HUES64 (cell line): Measurements from ENCODE around the gene TNFAIP2.

Source experiments
- H3K27ac ChIP-seq: 2 replicates; pipeline ENCODE4 v1.7.0; 2013; ENCODE audit warnings: low read depth, low read length, inconsistent platforms
- H3K27me3 ChIP-seq: 2 replicates; pipeline ENCODE4 v1.6.1; 2013; ENCODE audit warnings: mild to moderate bottlenecking, low read length; ENCODE audit not compliant: insufficient read depth
- H3K36me3 ChIP-seq: 2 replicates; pipeline ENCODE4 v1.6.1; 2013; ENCODE audit warnings: mild to moderate bottlenecking, low read length; ENCODE audit not compliant: insufficient read depth
- H3K4me1 ChIP-seq: 2 replicates; pipeline ENCODE4 v1.6.1; 2013; ENCODE audit warnings: mild to moderate bottlenecking, low read length, moderate library complexity; ENCODE audit not compliant: insufficient read depth
- H3K4me3 ChIP-seq: 2 replicates; pipeline ENCODE4 v1.5.1; 2013; ENCODE audit warnings: mild to moderate bottlenecking, low read length, moderate library complexity
- H3K9ac ChIP-seq: 2 replicates; pipeline ENCODE4 v1.6.1; 2013; ENCODE audit warnings: mild to moderate bottlenecking, low read depth, low read length
- H3K9me3 ChIP-seq: 2 replicates; pipeline ENCODE4 v1.6.1; 2013; ENCODE audit warnings: low read depth, low read length; ENCODE audit not compliant: insufficient read depth
- WGBS: fragments of 150-250, 120-280 bp; methylation state at CpG from one replicate; pipeline ENCODE4 v1.1.7; 2013; ENCODE audit warnings: missing lambda C conversion rate; 5-methylcytosine and 5-hydroxymethylcytosine counted together

The TNFAIP2 gene

DNA sequence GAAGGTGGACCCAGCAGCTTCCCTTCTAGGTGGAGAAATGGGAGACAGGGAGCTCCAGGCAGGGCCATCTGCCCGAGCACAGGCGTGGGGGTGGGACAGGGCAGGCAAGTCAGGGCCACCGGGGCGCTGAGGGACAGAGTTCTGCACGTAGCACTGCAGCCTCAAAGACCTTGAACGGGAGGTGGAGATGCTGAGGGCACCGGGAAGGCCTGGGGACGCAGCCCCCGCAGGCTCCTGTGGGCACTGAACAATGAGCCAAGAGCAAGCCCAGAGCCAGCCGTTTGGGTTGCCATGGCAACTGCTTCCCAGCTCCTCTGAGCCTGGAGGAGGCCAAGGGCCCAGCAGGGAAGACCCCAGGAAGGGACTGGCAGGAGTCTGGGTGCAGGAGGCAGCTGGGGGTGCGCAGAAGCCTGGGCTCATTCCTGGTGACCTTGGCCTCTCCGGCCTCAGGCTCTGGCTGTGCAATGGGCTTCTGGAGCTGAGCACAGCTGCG lies 35.9 kb upstream of the TNFAIP2 start:
- Histone ChIP-seq H3K36me3 (no peaks in the 10 kb centered on the region), H3K27ac (no peak overlapping the region), H3K4me1 (no peaks in the 10 kb centered on the region), H3K9me3 (no peaks in the 10 kb centered on the region), H3K4me3 (no peak overlapping the region), H3K9ac (no peak overlapping the region), H3K27me3 (peaks cover 45% of the 10 kb centered on the region)
- WGBS: 68% methylated on average over 13 of the region's 13 CpGs

DNA sequence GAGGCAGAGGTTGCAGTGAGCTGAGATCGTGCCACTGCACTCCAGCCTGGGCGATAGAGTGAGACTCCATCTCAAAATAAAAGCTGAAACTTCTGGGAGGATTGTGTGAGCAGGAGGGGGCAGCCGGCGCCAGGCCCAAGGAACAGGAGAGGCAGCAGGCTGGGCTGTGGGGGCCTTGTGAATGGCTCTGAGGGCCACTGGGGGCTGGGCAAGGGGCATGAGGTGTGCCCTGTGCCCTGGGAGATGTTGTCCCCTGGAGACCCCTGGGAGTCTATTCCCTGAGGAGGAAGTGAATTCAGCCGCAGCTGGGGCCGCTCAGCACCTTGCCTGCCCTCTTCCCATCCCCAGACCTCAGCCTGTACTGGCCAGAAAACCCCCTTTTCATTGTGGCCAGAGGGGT lies 34.3 kb upstream of the TNFAIP2 start:
- Histone ChIP-seq H3K9ac (no peak overlapping the region), H3K4me1 (no peaks in the 10 kb centered on the region), H3K27ac (no peak overlapping the region), H3K36me3 (no peaks in the 10 kb centered on the region), H3K27me3 (peaks cover 32% of the 10 kb centered on the region), H3K4me3 (no peak overlapping the region), H3K9me3 (no peaks in the 10 kb centered on the region)
- 93% methylated on average over 6 of the region's 6 CpGs for WGBS

DNA sequence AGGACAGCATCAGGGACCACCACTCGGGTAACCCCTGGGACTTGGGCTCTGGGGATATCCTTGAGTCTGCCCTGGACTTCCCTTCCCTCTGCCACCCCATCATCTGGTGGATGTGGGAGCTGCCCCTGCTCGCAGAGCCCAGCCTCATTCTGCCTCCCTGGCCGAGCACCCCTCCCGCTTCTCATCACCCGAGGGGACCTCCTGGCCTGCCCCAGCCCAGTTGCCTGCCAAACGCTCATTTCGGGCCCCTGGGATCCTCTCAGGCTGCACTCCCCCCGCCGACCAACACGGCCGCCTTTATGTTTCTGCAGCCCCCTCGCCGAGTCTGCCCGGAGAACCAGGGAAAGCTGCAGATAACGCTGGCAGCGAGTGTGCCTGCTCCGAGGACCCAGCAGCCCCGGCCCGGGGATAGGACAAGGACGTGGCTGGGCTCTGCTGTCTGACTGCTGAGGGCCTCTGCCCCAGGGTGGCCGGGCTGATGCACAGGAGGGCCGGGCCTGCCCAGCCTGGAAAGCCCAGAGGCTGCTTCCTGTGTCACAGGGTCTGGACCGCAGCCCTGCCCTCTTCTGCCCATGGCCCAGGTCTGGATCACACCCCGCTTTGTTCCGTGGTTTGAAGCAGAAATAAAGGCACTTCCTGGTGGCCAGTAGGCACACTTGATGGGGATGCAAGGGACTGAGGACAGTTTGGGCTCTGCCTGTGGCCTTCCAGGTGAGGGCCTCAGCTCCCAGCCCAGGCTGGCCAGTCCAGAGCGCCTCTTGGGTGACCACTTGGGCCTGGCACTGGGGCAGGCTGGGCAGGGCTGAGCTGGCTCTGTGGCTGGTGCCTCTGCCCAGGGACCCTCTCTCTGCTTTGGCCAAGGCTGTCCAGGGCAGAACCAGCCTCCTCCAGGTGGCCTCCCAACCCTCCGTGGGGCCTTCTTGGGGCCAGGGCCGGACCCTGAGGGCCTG lies 33.6 kb upstream of the TNFAIP2 start:
- H3K9ac ChIP-seq: no peak overlapping the region
- H3K4me1 ChIP-seq: no peaks in the 10 kb centered on the region
- no peaks in the 10 kb centered on the region for H3K9me3 ChIP-seq
- H3K27me3 ChIP-seq: peaks cover 24% of the 10 kb centered on the region
- H3K36me3 ChIP-seq: no peaks in the 10 kb centered on the region
- no peak overlapping the region for H3K27ac ChIP-seq
- 88% methylated on average over 28 of the region's 28 CpGs for WGBS
- H3K4me3 ChIP-seq: no peak overlapping the region

DNA sequence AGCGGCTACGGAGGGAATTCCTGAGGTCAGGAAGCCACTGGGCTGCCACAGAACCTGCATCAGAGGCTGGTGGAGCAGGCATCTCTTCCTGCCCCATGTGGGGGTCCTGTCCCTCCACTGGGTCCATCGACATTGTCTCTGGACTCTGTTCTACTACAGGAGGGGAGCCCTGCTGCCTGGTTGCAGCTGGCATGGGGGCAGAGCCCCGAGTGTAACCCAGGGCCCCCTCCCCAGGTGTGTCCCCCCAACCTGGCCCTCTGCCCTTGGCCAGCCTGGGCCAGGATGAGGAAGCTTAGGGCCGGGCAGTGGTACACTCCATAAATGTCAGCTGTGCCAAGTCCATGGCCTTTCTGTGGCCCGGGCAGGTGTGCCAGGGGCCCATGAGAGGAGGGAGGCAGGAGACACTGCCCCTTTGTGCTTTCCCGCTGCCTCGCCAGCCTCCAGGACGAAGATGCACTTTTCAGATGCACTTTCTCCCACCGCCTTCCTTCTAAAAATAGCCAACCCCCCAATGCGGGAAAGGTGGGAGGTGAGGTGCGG lies 32.7 kb upstream of the TNFAIP2 start:
- Histone ChIP-seq H3K27me3 (peaks cover 20% of the 10 kb centered on the region), H3K9me3 (no peaks in the 10 kb centered on the region), H3K27ac (no peak overlapping the region), H3K4me1 (no peaks in the 10 kb centered on the region), H3K9ac (no peak overlapping the region), H3K4me3 (peak overlapping the region; percentile 56), H3K36me3 (no peaks in the 10 kb centered on the region)
- 89% methylated on average over 10 of the region's 12 CpGs for WGBS

DNA sequence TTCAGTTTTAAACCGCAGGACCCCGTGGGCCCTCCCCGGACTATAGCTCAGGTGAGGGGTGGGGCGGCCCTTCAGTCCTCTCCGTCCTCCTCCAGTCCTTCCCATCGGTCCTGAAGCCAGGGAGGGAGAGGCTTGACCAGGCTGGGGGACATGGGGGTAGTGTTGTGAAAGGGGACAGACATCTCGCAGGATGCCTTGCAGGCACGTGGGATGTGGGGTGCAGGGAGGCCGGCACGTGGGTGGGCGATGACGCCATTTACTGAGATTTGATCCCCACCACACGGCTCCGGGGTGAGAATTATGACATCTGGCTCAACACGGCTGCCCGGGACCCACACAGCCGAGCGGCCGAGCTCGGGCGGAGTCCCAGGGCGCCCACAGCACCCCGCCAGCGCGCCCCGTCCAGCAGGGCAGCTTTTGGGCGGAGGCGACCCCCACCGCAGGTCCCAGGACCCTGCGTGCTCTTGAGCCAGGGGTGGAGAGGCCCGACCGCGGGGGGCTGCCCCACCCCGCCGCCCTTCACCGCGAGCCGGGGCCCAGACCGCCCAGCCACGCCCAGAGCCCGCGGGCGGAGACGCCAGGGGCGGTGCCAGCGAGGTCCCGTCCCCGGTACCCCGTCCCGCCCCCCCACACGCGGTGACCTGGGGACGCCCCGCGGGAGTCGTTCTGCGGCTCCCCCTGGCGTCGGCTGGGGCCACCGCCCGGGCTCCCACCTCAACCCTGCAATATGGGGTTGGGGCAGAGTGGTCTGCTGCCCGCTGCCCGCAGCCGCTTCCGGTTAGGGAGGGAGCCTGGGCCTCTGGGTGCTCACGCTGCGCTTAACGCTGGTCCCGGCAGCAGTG lies 32.0 kb upstream of the TNFAIP2 start:
- H3K9ac ChIP-seq: no peak overlapping the region
- no peak overlapping the region for H3K27ac ChIP-seq
- H3K4me3 ChIP-seq: peak overlapping the region; percentile 56
- no peaks in the 10 kb centered on the region for H3K9me3 ChIP-seq
- 11% methylated on average over 63 of the region's 69 CpGs for WGBS
- no peaks in the 10 kb centered on the region for H3K36me3 ChIP-seq
- H3K27me3 ChIP-seq: peaks cover 20% of the 10 kb centered on the region
- H3K4me1 ChIP-seq: no peaks in the 10 kb centered on the region

- no peaks in the 10 kb centered on the region for H3K9me3 ChIP-seq
- 60% methylated on average over 9 of the region's 9 CpGs for WGBS
- H3K9ac ChIP-seq: no peak overlapping the region
- H3K4me3 ChIP-seq: peak overlapping the region; percentile 56
- no peaks in the 10 kb centered on the region for H3K36me3 ChIP-seq
- H3K27me3 ChIP-seq: peaks cover 20% of the 10 kb centered on the region
- H3K27ac ChIP-seq: no peak overlapping the region
- H3K4me1 ChIP-seq: no peaks in the 10 kb centered on the region
Measured at GRCh38 chr14:103091883-103092222, 31.4 kb upstream of the TNFAIP2 start.

DNA sequence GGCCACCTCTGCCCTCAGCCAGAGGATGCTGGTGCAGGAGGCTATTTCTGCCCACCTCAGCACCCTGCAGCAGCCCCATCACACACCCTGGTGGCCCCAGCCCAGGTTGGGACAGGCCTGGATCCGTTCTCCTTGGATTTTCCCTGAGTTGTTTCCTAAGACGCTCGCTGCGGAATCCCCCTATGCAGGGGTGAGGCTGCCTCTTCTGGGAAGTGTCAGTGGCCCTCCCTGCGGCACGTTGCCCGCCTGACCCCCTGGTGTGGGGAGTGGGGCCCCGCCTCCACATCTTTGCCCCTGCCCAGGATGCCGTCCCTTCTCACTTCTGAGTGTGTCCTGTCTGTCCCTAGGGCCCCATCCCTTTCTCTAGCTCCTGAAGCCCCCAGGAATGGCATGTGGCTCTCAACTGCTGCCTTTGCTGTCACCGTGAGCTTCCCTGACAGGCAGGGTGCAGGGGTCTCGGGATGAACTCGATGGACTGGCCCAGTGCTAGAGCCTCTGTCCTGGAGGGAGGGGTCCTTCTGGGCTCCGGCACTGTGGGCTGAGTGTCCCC lies 29.3 kb upstream of the TNFAIP2 start:
- WGBS: 60% methylated on average over 13 of the region's 13 CpGs
- Histone ChIP-seq H3K4me1 (peaks cover under 1% of the 10 kb centered on the region; the same call in 1 of the 2 replicates), H3K9me3 (no peaks in the 10 kb centered on the region), H3K27ac (no peak overlapping the region), H3K36me3 (no peaks in the 10 kb centered on the region), H3K4me3 (no peak overlapping the region), H3K27me3 (peaks cover 20% of the 10 kb centered on the region), H3K9ac (no peak overlapping the region)

DNA sequence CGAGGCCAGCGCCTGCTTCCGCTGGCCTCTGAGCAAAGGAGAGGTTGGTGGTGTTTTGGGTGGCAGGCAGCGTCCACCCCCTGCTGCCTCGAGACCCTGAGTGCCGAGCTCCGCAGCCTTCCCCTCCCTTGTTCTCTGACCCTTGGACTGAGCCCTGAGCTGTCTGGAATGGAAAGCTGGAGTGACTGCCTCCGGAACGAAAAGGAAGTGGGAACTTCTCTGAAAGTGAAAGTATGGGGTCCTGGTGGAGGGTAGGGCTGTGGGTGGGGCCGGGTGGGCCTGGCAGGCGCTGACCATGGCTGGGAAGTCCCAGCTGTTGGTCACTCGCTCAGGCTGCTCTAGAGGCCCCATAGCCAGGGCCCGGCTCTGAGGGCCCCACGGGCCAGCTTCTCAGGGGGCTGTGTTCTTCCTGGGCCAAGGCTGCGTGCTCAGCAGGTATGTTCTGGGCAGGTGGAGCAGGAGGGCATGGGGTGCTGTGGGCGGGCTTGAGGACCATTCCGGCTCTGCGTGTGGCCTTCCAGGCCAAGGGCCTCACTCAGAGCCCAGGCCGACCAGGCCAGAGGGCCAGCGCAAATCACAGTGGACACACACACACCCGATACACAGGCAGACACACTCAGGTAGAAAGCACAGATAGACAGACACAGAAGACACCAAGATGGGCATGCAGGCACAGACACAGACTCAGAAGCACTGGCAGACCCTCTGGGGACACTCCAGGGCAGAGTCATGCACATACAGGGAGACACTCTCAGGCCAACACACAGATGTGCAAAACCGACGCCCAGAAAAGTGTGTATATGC lies 28.7 kb upstream of the TNFAIP2 start, which contains the start of gene EXOC3L4:
EXOC3L4 (plus strand) TSS at position 320 of the 804 bp plus-strand sequence. CDS start 5,495 bp downstream, outside the sequence.
- WGBS: 89% methylated on average over 23 of the region's 23 CpGs
- no peak within 1 kb of the TSS for H3K27ac ChIP-seq
- H3K27me3 ChIP-seq: peaks cover 20% of the 10 kb centered on the region
- no peak within 1 kb of the TSS for H3K9ac ChIP-seq
- H3K4me1 ChIP-seq: peaks cover 4% of the 10 kb centered on the region; the same call in 1 of the 2 replicates
- no peaks in the 10 kb centered on the region for H3K36me3 ChIP-seq
- no peak within 1 kb of the TSS for H3K4me3 ChIP-seq
- no peaks in the 10 kb centered on the region for H3K9me3 ChIP-seq

- H3K9me3 ChIP-seq: no peaks in the 10 kb centered on the region
- no peaks in the 10 kb centered on the region for H3K36me3 ChIP-seq
- no peak overlapping the region for H3K4me3 ChIP-seq
- H3K9ac ChIP-seq: no peak overlapping the region
- H3K4me1 ChIP-seq: peaks cover 7% of the 10 kb centered on the region
- H3K27me3 ChIP-seq: peaks cover 13% of the 10 kb centered on the region
- no peak overlapping the region for H3K27ac ChIP-seq
- 83% methylated on average over 11 of the region's 11 CpGs for WGBS
Measured at GRCh38 chr14:103095210-103095778, 28.0 kb upstream of the TNFAIP2 start.

- no peak overlapping the region for H3K27ac ChIP-seq
- 65% methylated on average over 4 of the region's 4 CpGs for WGBS
Measured at GRCh38 chr14:103096387-103096786, 26.9 kb upstream of the TNFAIP2 start.

More at GRCh38 chr14:103096387-103096786, 26.9 kb upstream of the TNFAIP2 start:
- Histone ChIP-seq H3K27me3 (0 out of 2 replicates have a peak, but pooled peaks cover 4% of the 10 kb centered on the region), H3K4me1 (peaks cover 7% of the 10 kb centered on the region), H3K36me3 (no peaks in the 10 kb centered on the region), H3K4me3 (no peak overlapping the region), H3K9me3 (no peaks in the 10 kb centered on the region), H3K9ac (no peak overlapping the region)
